Astrocyte of the cerebellum (primary cell): ENCODE measurements around the gene JAZF1.

ENCODE experiments used
- DNase-seq: peaks from one replicate; pipeline ENCODE4 v3.0.0-alpha.2; 2011; ENCODE audit warnings: low read depth
- H3K4me3 ChIP-seq: 2 replicates; pipeline ENCODE4 v1.5.1; 2011; ENCODE audit warnings: mild to moderate bottlenecking, low read depth, low read length, moderate library complexity
- in situ Hi-C: cut with HindIII; loops from 2 replicates; pipeline ENCODE4 v1.10.0; 2017; ENCODE audit warnings: low sequenced_read_pairs
- TF ChIP-seq, protein P1 (sequence below): IDR thresholded peaks from 2 replicates; pipeline ENCODE4 v1.5.1; 2012; ENCODE audit warnings: low read length, low read depth, moderate library complexity, mild to moderate bottlenecking; ENCODE audit errors: missing control alignments

The JAZF1 gene

DNA sequence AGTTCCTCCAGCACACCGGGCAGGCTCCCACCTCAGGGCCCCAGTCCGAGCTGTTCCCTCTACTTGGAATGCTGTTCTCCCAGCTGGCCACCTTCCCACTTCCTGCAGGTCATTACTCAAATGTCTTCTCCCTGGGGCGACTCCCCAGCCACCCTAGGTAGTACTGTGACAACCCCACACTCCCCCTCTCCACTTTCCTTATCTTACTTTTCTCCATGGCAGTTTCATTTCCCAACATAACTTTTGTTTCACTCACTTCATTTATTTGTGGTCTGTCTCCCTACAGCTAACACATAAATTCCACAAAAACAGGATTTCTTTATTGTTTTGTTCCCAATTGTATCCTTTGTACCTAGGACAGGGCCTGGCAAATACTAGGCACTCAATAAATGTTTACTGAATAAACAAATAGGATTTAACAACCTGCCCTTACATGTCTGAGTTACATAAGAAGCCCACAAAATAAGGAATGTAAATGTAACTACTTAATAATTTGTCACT lies 76.5 kb downstream of the JAZF1 start:
- DNase-seq, result no peak
- in situ Hi-C loops, result no loop called here
- H3K4me3 ChIP-seq, result no peak overlapping the region
- TF ChIP-seq, protein P1, sequence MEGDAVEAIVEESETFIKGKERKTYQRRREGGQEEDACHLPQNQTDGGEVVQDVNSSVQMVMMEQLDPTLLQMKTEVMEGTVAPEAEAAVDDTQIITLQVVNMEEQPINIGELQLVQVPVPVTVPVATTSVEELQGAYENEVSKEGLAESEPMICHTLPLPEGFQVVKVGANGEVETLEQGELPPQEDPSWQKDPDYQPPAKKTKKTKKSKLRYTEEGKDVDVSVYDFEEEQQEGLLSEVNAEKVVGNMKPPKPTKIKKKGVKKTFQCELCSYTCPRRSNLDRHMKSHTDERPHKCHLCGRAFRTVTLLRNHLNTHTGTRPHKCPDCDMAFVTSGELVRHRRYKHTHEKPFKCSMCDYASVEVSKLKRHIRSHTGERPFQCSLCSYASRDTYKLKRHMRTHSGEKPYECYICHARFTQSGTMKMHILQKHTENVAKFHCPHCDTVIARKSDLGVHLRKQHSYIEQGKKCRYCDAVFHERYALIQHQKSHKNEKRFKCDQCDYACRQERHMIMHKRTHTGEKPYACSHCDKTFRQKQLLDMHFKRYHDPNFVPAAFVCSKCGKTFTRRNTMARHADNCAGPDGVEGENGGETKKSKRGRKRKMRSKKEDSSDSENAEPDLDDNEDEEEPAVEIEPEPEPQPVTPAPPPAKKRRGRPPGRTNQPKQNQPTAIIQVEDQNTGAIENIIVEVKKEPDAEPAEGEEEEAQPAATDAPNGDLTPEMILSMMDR, result no peak

DNA sequence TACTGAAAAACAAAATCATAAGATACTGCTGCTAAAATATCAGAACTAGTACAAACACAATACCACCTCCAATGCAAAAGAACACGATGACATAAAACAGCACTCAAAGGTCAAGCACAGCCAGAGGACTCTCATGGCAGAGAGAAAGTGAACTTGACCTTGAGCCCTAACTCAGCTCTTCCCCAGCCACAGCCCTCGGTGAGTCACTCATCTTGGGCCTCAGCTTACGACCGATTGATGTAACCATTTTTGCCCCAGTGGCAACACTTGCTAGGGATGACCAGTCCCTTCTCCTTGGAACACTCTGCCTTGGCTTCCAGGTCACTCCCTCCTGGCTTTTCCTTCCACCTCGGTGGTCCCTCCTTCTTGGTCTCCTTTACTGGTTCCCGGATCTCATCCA lies 77.8 kb downstream of the JAZF1 start:
- TF ChIP-seq, protein P1, result no peak
- H3K4me3 ChIP-seq, result no peak overlapping the region
- DNase-seq, result no peak
- in situ Hi-C loops, result no loop called here

DNA sequence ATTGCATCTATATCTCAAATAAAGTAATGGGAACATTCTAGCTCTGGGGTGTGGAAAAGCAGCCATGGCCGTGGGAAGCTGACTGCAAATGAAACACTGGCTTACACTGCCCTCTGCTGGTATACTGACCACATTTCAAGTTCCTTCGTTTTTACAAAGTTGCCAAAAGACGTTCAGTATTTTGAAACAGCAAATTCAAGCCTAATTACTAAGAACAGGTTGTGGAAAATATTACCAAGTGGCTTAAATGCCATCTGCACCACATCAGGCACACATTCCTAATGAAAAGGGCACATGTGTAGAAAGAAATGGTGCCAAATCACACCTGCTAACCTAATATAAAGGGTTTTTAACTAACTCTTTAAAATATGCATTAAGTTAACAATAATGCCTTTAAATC lies 83.9 kb downstream of the JAZF1 start:
- DNase-seq, result peak; percentile 49
- in situ Hi-C loops, result no loop called here
- H3K4me3 ChIP-seq, result no peak overlapping the region
- TF ChIP-seq, protein P1, result peak; percentile 77

DNA sequence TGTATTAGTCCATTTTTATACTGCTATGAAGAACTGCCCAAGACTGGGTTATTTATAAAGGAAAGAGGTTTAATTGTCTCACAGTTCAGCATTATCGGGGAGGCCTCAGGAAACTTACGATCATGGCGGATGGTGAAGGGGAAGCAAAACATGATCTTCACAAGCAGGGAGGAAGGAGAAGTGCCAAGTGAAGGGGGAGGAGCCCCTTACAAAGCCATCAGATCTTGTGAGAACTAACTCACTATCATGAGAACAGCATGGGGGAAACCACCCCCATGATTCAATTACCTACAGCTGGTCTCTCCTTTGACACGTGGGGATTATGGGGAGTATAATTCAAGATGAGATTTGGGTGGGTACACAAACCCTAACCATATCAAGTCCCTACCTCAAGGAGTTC lies 85.4 kb downstream of the JAZF1 start:
- TF ChIP-seq, protein P1, result no peak
- in situ Hi-C loops, result no loop called here
- H3K4me3 ChIP-seq, result no peak overlapping the region
- no peak for DNase-seq

DNA sequence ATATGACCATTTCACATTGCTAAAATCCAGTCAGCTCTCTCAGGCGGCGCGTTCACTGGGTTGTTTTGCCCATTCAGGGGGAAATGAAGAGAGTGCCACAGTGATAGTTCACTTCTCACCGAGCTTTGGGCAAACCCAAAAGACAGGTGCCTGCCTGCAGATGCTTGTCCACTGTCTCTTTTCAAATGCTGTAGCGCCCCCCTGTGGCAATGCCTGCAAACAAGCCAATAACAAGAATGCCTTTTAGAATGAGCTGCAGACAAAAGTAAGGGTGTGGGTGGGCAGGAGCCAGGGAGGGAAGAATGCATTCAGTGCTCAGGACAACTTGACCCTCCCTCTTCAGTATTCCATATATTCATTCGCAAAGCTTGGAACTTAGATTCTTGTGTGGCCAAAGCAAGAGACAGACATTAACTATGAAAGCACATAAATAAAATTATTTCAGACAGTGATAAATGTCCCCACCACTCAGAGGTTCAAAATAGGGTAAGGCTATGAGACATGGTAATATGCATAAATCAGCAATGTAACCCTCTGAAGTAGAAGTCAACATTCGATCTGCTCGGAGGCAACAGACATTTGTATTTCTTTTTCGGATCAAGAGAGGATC lies 86.9 kb downstream of the JAZF1 start:
- TF ChIP-seq, protein P1, result peak; percentile 67
- peak; percentile 47 for DNase-seq
- in situ Hi-C loops, result no loop called here
- H3K4me3 ChIP-seq, result no peak overlapping the region

DNA sequence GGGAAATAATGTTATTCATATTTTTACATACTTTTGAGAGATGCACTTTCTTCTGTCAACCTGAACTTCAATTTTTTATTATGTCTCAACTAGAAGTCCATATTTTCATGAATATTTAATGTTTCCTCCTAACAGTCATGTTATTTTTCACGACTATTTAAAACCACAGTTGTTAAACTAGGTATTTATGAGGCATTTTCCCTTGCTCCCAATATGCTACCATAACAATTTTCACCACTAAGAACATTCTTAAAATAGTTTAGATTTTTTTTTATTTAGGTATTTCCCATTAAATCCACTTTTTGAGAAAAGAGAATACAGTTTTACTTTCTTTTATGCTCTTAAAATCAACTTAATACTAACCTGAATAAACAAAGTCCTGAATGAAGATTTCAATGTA lies 89.4 kb downstream of the JAZF1 start:
- no peak for DNase-seq
- in situ Hi-C loops, result no loop called here
- TF ChIP-seq, protein P1, result no peak

More for the DNA sequence above, 89.4 kb downstream of the JAZF1 start:
- no peak overlapping the region for H3K4me3 ChIP-seq
